IMR-90 (cell line): ENCODE measurements around the gene SELENOO.

ENCODE experiments used
- BHLHE40 ChIP-seq: fragments of 150-350 bp; IDR thresholded peaks from 2 replicates; pipeline ENCODE4 v1.6.1; 2016; ENCODE audit warnings: mild to moderate bottlenecking, low read depth, low read length
- CEBPB ChIP-seq: IDR thresholded peaks from 2 replicates; pipeline ENCODE4 v1.6.1; 2012; ENCODE audit warnings: low read depth, low read length, improper control_type of control experiment
- CHD1 ChIP-seq: IDR thresholded peaks from 2 replicates; pipeline ENCODE4 v1.6.1; 2012; ENCODE audit warnings: low read depth, low read length, improper control_type of control experiment
- CTCF ChIP-seq: conservative IDR thresholded peaks from 2 replicates; pipeline ENCODE4 v1.5.1; 2012; ENCODE audit warnings: mild to moderate bottlenecking, low read depth, low read length, improper control_type of control experiment
- MAFK ChIP-seq: IDR thresholded peaks from 2 replicates; pipeline ENCODE4 v1.6.1; 2012; ENCODE audit warnings: low read depth, low read length, improper control_type of control experiment
- POLR2A ChIP-seq: IDR thresholded peaks from 2 replicates; pipeline ENCODE4 v1.6.1; 2012; ENCODE audit warnings: mild to moderate bottlenecking, low read depth, low read length
- RAD21 ChIP-seq: IDR thresholded peaks from 2 replicates; pipeline ENCODE4 v1.6.1; 2012; ENCODE audit warnings: low read length, improper control_type of control experiment
- RFX5 ChIP-seq: IDR thresholded peaks from 2 replicates; pipeline ENCODE4 v1.8.0; 2012; ENCODE audit warnings: low read depth, mild to moderate bottlenecking, low read length, moderate library complexity
- SMC3 ChIP-seq: fragments of 150-350 bp; IDR thresholded peaks from 2 replicates; pipeline ENCODE4 v1.6.1; 2016; ENCODE audit warnings: low read depth, mild to moderate bottlenecking, antibody characterized with exemption, low read length, moderate library complexity
- TF ChIP-seq, protein P1 (sequence below): fragments of 150-350 bp; IDR thresholded peaks from 2 replicates; pipeline ENCODE4 v1.6.1; 2016; ENCODE audit warnings: low read depth, mild to moderate bottlenecking, low read length, moderate library complexity, borderline replicate concordance

GRCh38 chr22:50233223-50233622 is 32.4 kb downstream of the SELENOO start:
- TF ChIP-seq POLR2A (no peak), CTCF (no peak), SMC3 (no peak), BHLHE40 (no peak), RAD21 (no peak), CHD1 (no peak), RFX5 (no peak), MAFK (no peak), CEBPB (no peak)
- TF ChIP-seq, protein P1, sequence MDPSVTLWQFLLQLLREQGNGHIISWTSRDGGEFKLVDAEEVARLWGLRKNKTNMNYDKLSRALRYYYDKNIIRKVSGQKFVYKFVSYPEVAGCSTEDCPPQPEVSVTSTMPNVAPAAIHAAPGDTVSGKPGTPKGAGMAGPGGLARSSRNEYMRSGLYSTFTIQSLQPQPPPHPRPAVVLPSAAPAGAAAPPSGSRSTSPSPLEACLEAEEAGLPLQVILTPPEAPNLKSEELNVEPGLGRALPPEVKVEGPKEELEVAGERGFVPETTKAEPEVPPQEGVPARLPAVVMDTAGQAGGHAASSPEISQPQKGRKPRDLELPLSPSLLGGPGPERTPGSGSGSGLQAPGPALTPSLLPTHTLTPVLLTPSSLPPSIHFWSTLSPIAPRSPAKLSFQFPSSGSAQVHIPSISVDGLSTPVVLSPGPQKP, result no peak
